ENCODE measurements around the gene GRIK2. TPM values are rescaled to one million over a fixed set of nuclear protein-coding genes. Genes with fewer than 3 reads are reported as not detected.

Gene GRIK2
- total and polyA plus RNA-seq, 2 of the 4 experiments (the other 2 are of a cell fraction), result 8.2 to 15.2 TPM

GRCh38 chr6:102039441-102039840 lies 645.9 kb downstream of the GRIK2 start:
- Histone ChIP-seq H3K79me1 (ENCODE audit: low read depth in 1 of 2, low read length in 2 of 2) (no peaks in the 10 kb centered on the region), H4K20me1 (ENCODE audit: insufficient read depth, low read length) (no peaks in the 10 kb centered on the region), H3K18ac (ENCODE audit: low read depth, low read length) (no peak overlapping the region), H3K27me3 (ENCODE audit: control insufficient read depth, insufficient read depth, low read length) (no peaks in the 10 kb centered on the region), H3K4me1 (ENCODE audit: control insufficient read depth, insufficient read depth, low read length) (no peaks in the 10 kb centered on the region; the same call in 1 of the 2 replicates), H4K91ac (ENCODE audit: insufficient read depth, low read depth, low read length) (no peak overlapping the region), H2AK5ac (ENCODE audit: low read depth, low read length) (no peak overlapping the region), H2BK20ac (ENCODE audit: low read depth, low read length) (no peak overlapping the region), H3K9ac (ENCODE audit: low read depth, low read length) (no peak overlapping the region), H3K9me1 (ENCODE audit: insufficient read depth, low read length) (no peaks in the 10 kb centered on the region), H2AFZ (replicated peaks; ENCODE audit: low read length, poor library complexity) (no peak overlapping the region), H3K27ac (ENCODE audit: insufficient read depth, low read length) (no peak overlapping the region), H3K4me3 (ENCODE audit: insufficient read depth, low read depth, low read length) (no peak overlapping the region), H2BK15ac (ENCODE audit: low read depth, low read length) (no peak overlapping the region), H2AK9ac (replicated peaks; ENCODE audit: low read depth, low read length, poor library complexity) (no peak overlapping the region), H3K23ac (ENCODE audit: low read depth, low read length) (no peak overlapping the region), H2BK120ac (ENCODE audit: low read depth, low read length) (no peak overlapping the region), H3K56ac (ENCODE audit: extremely low read depth, insufficient read depth, low read length) (no peak overlapping the region), H3K4me2 (ENCODE audit: low read depth, low read length) (peak overlapping the region; percentile 51; the same call in 1 of the 2 replicates), H4K8ac (ENCODE audit: low read depth in 2 of 2, low read length in 2 of 2) (no peak overlapping the region), H3K4ac (ENCODE audit: low read depth, low read length) (no peak overlapping the region), H3K9me3 (ENCODE audit: control insufficient read depth, insufficient read depth, low read length) (no peaks in the 10 kb centered on the region), H2BK5ac (ENCODE audit: low read depth, low read length, poor library complexity, severe bottlenecking) (no peak overlapping the region), H3K14ac (replicated peaks; ENCODE audit: low read depth, low read length) (no peak overlapping the region), H4K5ac (ENCODE audit: low read depth, low read length) (no peak overlapping the region), H3K36me3 (ENCODE audit: control insufficient read depth, insufficient read depth, low read length) (no peaks in the 10 kb centered on the region)
- in situ Hi-C loops (cut with MboI; ENCODE audit: low sequenced_read_pairs), result no loop called here
- DNase-seq (no peak), ATAC-seq (ENCODE audit: low read depth) (no peak)
- no TSS peak for BruUV-seq (replicated peaks)
- dilution Hi-C loops (cut with HindIII; ENCODE audit: low sequenced_read_pairs, unreplicated experiment), result no loop called here
- no CpG with 5 or more reads among the region's 3 CpGs for WGBS, 2 experiments (ENCODE audit: extremely low coverage in 2 of 2, insufficient read length in 1 of 2)
- ChIA-PET POLR2A (ENCODE audit: unreplicated experiment) (no interaction called here), CTCF (interaction anchor here (0.5 kb wide), 1 partner anchor 11 kb away, joined by 3 read pairs; no protein-coding TSS in a partner anchor)
- intact Hi-C loops (cut with micrococcal nuclease), result no loop called here
- TF ChIP-seq CHD1 (IDR thresholded peaks at IDR 0.05; ENCODE audit: low read depth, low read length) (no peak), MAFK (IDR thresholded peaks at IDR 0.05; ENCODE audit: low read depth, low read length) (no peak), MAZ (IDR thresholded peaks at IDR 0.05; ENCODE audit: borderline replicate concordance, low read depth, low read length) (no peak), NFE2L2 (IDR thresholded peaks at IDR 0.05; ENCODE audit: low read depth, low read length) (no peak), ELK1 (IDR thresholded peaks at IDR 0.05; ENCODE audit: borderline replicate concordance, low read depth, low read length) (no peak), BHLHE40 (IDR thresholded peaks at IDR 0.05; ENCODE audit: low read depth, low read length) (no peak), RAD21 (IDR thresholded peaks at IDR 0.05; ENCODE audit: low read length) (no peak), RFX5 (IDR thresholded peaks at IDR 0.05; ENCODE audit: low read depth, low read length) (no peak), CTCF (conservative IDR thresholded peaks at IDR 0.05; ENCODE audit: low read depth, low read length) (no peak), SMC3 (IDR thresholded peaks at IDR 0.05; ENCODE audit: low read depth, low read length) (no peak), FOS (IDR thresholded peaks at IDR 0.05; ENCODE audit: low read depth, low read length) (no peak), MXI1 (IDR thresholded peaks at IDR 0.05; ENCODE audit: borderline replicate concordance, low read depth, low read length) (no peak), CEBPB (IDR thresholded peaks at IDR 0.05; ENCODE audit: low read depth, low read length) (no peak), POLR2A (IDR thresholded peaks at IDR 0.05; ENCODE audit: low read depth, low read length) (no peak), RCOR1 (IDR thresholded peaks at IDR 0.05; ENCODE audit: insufficient replicate concordance, low read length) (no peak)

Data from IMR-90 (cell line).